Measurements from ENCODE around the gene MYOC. TPM values are rescaled to one million over a fixed set of nuclear protein-coding genes. Genes with fewer than 3 reads are reported as not detected.
A peak's percentile ranks its signal among the peaks of the same experiment; 100 is the strongest.
"Not testable (repeated sequence)": the region's sequence is repeated elsewhere in the genome, so short reads cannot be mapped to it uniquely, and the experiment has no call there.

The MYOC gene
- total and polyA plus RNA-seq, 2 experiments from 2014 or later, result not detected

GRCh38 chr1:171613282-171613681 is 39.2 kb downstream of the MYOC start:
- Histone ChIP-seq H3K9me3 (ENCODE audit: low read depth) (no peaks in the 10 kb centered on the region), H3K79me2 (ENCODE audit: insufficient read depth) (no peaks in the 10 kb centered on the region), H4K20me1 (ENCODE audit: insufficient read depth) (no peaks in the 10 kb centered on the region), H3K36me3 (ENCODE audit: low read depth) (no peaks in the 10 kb centered on the region), H3K4me2 (ENCODE audit: unreplicated experiment) (no peak overlapping the region), H3K27me3 (replicated peaks; ENCODE audit: insufficient read depth) (no peaks in the 10 kb centered on the region), H2AFZ (no peak overlapping the region), H3K4me1 (ENCODE audit: insufficient read depth) (peaks cover 7% of the 10 kb centered on the region), H3K4me3 (no peak overlapping the region), H3K9ac (no peak overlapping the region), H3K9me2 (ENCODE audit: insufficient read depth) (no peaks in the 10 kb centered on the region), H3F3A (ENCODE audit: insufficient read depth) (peaks cover 12% of the 10 kb centered on the region; the same call in 1 of the 2 replicates), H3K27ac (no peak overlapping the region)
- TF ChIP-seq EZH2 (IDR thresholded peaks at IDR 0.05; ENCODE audit: insufficient read depth, poor library complexity, severe bottlenecking) (no peak), EZH2phosphoT487 (IDR thresholded peaks at IDR 0.05; ENCODE audit: insufficient read depth, low read depth) (no peak)
- no peak for DNase-seq
- in situ Hi-C loops (cut with MboI), result no loop called here
- 75 to 84% methylated on average over 1 of the region's 1 CpG for WGBS, 2 experiments (ENCODE audit: low coverage in 1 of 2, low lambda C conversion rate in 2 of 2, missing lambda C conversion rate in 2 of 2)

GRCh38 chr1:171611306-171611705 is 41.2 kb downstream of the MYOC start:
- H3K79me2 ChIP-seq (ENCODE audit: insufficient read depth), result no peaks in the 10 kb centered on the region
- H3K4me2 ChIP-seq (ENCODE audit: unreplicated experiment), result no peak overlapping the region
- H3K9me3 ChIP-seq (ENCODE audit: low read depth), result no peaks in the 10 kb centered on the region
- peaks cover 12% of the 10 kb centered on the region; the same call in 1 of the 2 replicates for H3F3A ChIP-seq (ENCODE audit: insufficient read depth)
- H3K4me3 ChIP-seq, result no peak overlapping the region
- no peak overlapping the region for H3K9ac ChIP-seq
- H3K9me2 ChIP-seq (ENCODE audit: insufficient read depth), result no peaks in the 10 kb centered on the region
- H2AFZ ChIP-seq, result no peak overlapping the region
- DNase-seq, result peak; percentile 67
- WGBS, 2 experiments (ENCODE audit: low coverage in 1 of 2, low lambda C conversion rate in 2 of 2, missing lambda C conversion rate in 2 of 2), result 49 to 54% methylated on average over 2 of the region's 2 CpGs
- in situ Hi-C loops (cut with MboI), result no loop called here
- no peaks in the 10 kb centered on the region for H3K36me3 ChIP-seq (ENCODE audit: low read depth)
- H3K27ac ChIP-seq, result no peak overlapping the region
- H3K27me3 ChIP-seq (replicated peaks; ENCODE audit: insufficient read depth), result no peaks in the 10 kb centered on the region
- H4K20me1 ChIP-seq (ENCODE audit: insufficient read depth), result no peaks in the 10 kb centered on the region
- H3K4me1 ChIP-seq (ENCODE audit: insufficient read depth), result peaks cover 7% of the 10 kb centered on the region
- no peak for TF ChIP-seq EZH2phosphoT487 (IDR thresholded peaks at IDR 0.05; ENCODE audit: insufficient read depth, low read depth)
- TF ChIP-seq EZH2 (IDR thresholded peaks at IDR 0.05; ENCODE audit: insufficient read depth, poor library complexity, severe bottlenecking), result no peak

DNA sequence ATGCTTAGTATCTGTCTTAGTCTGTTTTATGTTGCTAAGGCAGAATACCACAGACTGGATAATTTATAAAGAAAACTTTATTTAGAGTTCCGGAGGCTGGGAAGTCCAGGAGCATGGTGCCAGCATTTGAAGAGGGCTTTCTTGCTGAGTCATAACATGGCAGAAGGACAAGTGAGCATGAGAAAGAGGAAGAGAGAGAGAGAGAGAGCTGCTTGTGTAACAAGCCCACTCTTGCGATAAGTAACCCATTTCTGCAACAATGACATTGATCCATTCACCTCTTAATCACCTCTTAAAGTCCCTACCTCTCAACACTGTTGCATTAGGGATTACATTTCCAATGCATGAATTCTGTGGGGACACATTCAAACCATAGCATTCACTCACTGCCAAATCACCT is 42.1 kb downstream of the MYOC start:
- Histone ChIP-seq H3K9ac (no peak overlapping the region), H3K4me1 (ENCODE audit: insufficient read depth) (peaks cover 7% of the 10 kb centered on the region), H3K27me3 (replicated peaks; ENCODE audit: insufficient read depth) (no peaks in the 10 kb centered on the region), H3K79me2 (ENCODE audit: insufficient read depth) (no peaks in the 10 kb centered on the region), H3K4me3 (no peak overlapping the region), H3K9me2 (ENCODE audit: insufficient read depth) (no peaks in the 10 kb centered on the region), H2AFZ (no peak overlapping the region), H4K20me1 (ENCODE audit: insufficient read depth) (no peaks in the 10 kb centered on the region), H3F3A (ENCODE audit: insufficient read depth) (peaks cover 12% of the 10 kb centered on the region; the same call in 1 of the 2 replicates), H3K36me3 (ENCODE audit: low read depth) (no peaks in the 10 kb centered on the region), H3K4me2 (ENCODE audit: unreplicated experiment) (no peak overlapping the region), H3K27ac (no peak overlapping the region), H3K9me3 (ENCODE audit: low read depth) (no peaks in the 10 kb centered on the region)
- in situ Hi-C loops (cut with MboI), result no loop called here
- WGBS, 2 experiments (ENCODE audit: low coverage in 1 of 2, low lambda C conversion rate in 2 of 2, missing lambda C conversion rate in 2 of 2), result 42 to 45% methylated on average over 2 of the region's 2 CpGs
- no peak for TF ChIP-seq EZH2 (IDR thresholded peaks at IDR 0.05; ENCODE audit: insufficient read depth, poor library complexity, severe bottlenecking)
- TF ChIP-seq EZH2phosphoT487 (IDR thresholded peaks at IDR 0.05; ENCODE audit: insufficient read depth, low read depth), result no peak
- peak; percentile 77 for DNase-seq

- Histone ChIP-seq H3F3A (ENCODE audit: insufficient read depth) (peaks cover 12% of the 10 kb centered on the region; the same call in 1 of the 2 replicates), H3K9ac (no peak overlapping the region), H3K27me3 (replicated peaks; ENCODE audit: insufficient read depth) (no peaks in the 10 kb centered on the region), H3K79me2 (ENCODE audit: insufficient read depth) (no peaks in the 10 kb centered on the region), H3K4me2 (ENCODE audit: unreplicated experiment) (no peak overlapping the region), H3K4me1 (ENCODE audit: insufficient read depth) (peaks cover 7% of the 10 kb centered on the region), H4K20me1 (ENCODE audit: insufficient read depth) (no peaks in the 10 kb centered on the region), H3K9me3 (ENCODE audit: low read depth) (no peaks in the 10 kb centered on the region), H3K27ac (no peak overlapping the region), H2AFZ (no peak overlapping the region), H3K4me3 (no peak overlapping the region), H3K9me2 (ENCODE audit: insufficient read depth) (no peaks in the 10 kb centered on the region), H3K36me3 (ENCODE audit: low read depth) (no peaks in the 10 kb centered on the region)
- WGBS, 2 experiments (ENCODE audit: low coverage in 1 of 2, low lambda C conversion rate in 2 of 2, missing lambda C conversion rate in 2 of 2), result 82 to 84% methylated on average over 10 of the region's 10 CpGs
- no peak for DNase-seq
- TF ChIP-seq EZH2phosphoT487 (IDR thresholded peaks at IDR 0.05; ENCODE audit: insufficient read depth, low read depth), result no peak
- TF ChIP-seq EZH2 (IDR thresholded peaks at IDR 0.05; ENCODE audit: insufficient read depth, poor library complexity, severe bottlenecking), result no peak
- in situ Hi-C loops (cut with MboI), result no loop called here
These were observed 46.0 kb downstream of the MYOC start for GRCh38 chr1:171606402-171606941.

GRCh38 chr1:171603042-171603441 is 49.4 kb downstream of the MYOC start:
- H3K9me3 ChIP-seq (ENCODE audit: low read depth); H3K4me3 ChIP-seq; H3K9me2 ChIP-seq (ENCODE audit: insufficient read depth); H3K4me2 ChIP-seq (ENCODE audit: unreplicated experiment); in situ Hi-C loops (cut with MboI); H3K4me1 ChIP-seq (ENCODE audit: insufficient read depth); H2AFZ ChIP-seq; H4K20me1 ChIP-seq (ENCODE audit: insufficient read depth); H3K27me3 ChIP-seq (replicated peaks; ENCODE audit: insufficient read depth); H3K36me3 ChIP-seq (ENCODE audit: low read depth); H3K79me2 ChIP-seq (ENCODE audit: insufficient read depth); DNase-seq; H3F3A ChIP-seq (ENCODE audit: insufficient read depth); H3K27ac ChIP-seq; H3K9ac ChIP-seq: not testable (repeated sequence)
- WGBS, 2 experiments (ENCODE audit: low coverage in 1 of 2, low lambda C conversion rate in 2 of 2, missing lambda C conversion rate in 2 of 2), result 96 to 98% methylated on average over 6 of the region's 6 CpGs

Measured in GM23248 (cell line).